GM04504 (cell line): ENCODE measurements around the gene UBE2L3.
"Not testable (repeated sequence)": the region's sequence is repeated elsewhere in the genome, so short reads cannot be mapped to it uniquely, and the experiment has no call there.

ENCODE experiments used
- DNase-seq: peaks from one replicate; pipeline ENCODE4 v3.0.0-alpha.2; 2012; ENCODE audit warnings: low read depth

Gene UBE2L3

DNA sequence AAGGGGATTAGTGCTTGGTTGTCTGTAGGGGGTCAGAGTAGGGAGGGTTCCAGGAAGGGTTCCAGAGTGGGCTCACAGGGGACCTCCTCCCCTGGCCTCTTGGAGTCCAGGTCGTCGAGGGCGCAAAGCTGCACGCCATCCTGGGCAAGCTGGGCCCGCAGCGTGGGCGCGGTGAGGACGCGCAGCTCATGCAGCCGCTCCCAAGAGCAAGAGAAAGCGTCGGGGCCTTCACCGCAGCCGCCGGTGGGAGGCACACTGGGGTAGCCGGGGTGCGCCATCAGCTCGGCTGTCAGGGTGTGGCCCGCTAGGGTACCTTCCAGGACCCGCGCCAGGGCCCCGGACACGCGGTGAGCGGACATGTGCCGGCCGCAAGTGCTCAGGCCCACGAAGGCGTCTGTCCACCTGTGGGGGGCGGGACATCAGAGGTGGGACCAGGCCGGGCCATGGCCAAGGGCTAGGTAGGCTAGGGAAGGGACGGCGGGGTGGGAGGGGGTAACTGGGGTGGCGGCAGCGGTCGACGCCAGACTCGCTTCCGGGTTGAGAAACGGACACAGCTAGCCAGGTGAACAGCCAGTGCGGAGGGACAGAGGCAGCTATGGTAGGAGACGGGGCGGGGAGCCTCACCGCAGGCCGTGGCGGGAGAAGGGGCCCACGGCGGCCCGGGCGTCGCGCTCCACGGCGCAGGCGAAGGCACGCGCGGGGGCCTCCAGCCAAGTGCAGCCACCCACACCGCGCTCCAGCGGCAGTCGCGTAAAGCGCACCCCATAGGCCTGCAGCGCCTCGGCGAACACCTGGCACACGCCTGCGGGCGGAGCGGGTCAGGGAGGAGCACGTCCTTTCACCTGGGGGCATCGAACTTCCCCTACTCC is 61.1 kb downstream of the UBE2L3 start:
- no peak for DNase-seq

- DNase-seq = peak; percentile 55
These were observed 62.0 kb downstream of the UBE2L3 start, which contains the start of gene YDJC for GRCh38 chr22:21629255-21630149. YDJC (minus strand) TSS chr22:21630022; CDS start chr22:21630014, 8 bp downstream.

DNA sequence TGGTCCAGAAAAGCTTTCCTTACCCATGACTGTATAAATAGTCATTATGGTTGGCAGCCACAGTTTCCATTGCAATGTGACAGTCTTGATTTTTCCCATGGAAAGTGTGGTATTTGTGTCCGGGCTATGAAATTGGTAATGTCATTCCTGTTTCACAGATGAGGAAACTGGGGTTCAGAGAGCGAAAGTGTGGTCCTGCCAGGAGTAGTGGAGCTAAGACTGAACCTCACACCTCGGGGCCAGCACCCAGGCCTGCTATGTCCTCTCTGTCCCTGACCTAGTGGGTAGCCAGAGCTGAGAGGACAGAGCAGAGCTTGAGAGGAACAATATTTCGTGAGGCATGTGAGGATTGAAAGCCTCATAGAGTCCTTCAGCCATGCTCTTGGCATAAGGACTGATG is 63.5 kb downstream of the UBE2L3 start:
- no peak for DNase-seq

GRCh38 chr22:21632237-21632895 is 64.9 kb downstream of the UBE2L3 start, which contains the start of gene CCDC116:
CCDC116 (plus strand) TSS chr22:21632760; CDS start chr22:21633182, 422 bp downstream.
- DNase-seq = no peak

DNA sequence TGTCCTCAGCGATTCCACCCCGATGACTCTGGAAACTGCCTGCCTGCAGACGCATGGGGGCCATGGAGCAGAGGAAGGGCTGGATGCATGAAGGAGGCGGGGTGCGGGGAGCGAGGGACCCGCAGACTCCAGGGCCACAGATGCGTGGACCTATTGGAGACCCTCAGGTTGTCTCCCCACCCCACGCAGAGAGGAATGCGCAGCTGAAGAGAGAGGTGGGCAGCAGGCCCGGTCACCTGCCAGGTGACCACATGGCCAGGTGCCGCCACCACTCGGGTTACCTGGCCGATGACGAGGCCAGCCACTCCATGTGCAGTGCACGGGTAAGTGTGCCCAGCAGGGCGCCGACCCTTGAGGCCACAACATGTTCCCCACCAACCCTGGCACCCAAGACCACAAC is 65.4 kb downstream of the UBE2L3 start:
- no peak for DNase-seq

GRCh38 chr22:21633481-21633880 is 66.0 kb downstream of the UBE2L3 start:
- no peak for DNase-seq

- no peak for DNase-seq
These were observed 66.6 kb downstream of the UBE2L3 start for GRCh38 chr22:21634081-21634480.

DNA sequence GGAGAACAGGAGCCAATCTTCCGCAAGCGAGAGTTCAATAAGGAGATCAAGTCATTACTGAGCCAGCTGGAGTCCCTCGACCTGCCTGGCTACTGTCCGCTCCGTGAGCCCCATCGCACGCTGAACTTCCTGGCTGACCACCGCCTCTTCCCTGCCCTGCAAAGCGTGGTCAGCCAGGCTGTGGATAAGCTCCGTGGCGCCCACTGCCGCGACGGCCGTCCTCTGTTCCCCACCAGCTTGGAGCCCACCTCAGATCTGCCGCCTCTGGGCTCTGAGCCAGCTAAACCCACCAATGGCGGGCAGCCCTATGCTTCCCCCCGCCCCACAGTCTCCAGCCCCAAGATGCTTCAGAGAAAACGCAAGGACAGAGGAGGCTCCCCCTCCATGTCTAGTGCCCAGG is 67.3 kb downstream of the UBE2L3 start:
- no peak for DNase-seq

GRCh38 chr22:21635771-21636510 is 68.4 kb downstream of the UBE2L3 start:
- no peak for DNase-seq

- no peak for DNase-seq
These were observed 69.2 kb downstream of the UBE2L3 start for GRCh38 chr22:21636629-21637218.

GRCh38 chr22:21637450-21637849 is 69.9 kb downstream of the UBE2L3 start:
- not testable (repeated sequence) for DNase-seq

DNA sequence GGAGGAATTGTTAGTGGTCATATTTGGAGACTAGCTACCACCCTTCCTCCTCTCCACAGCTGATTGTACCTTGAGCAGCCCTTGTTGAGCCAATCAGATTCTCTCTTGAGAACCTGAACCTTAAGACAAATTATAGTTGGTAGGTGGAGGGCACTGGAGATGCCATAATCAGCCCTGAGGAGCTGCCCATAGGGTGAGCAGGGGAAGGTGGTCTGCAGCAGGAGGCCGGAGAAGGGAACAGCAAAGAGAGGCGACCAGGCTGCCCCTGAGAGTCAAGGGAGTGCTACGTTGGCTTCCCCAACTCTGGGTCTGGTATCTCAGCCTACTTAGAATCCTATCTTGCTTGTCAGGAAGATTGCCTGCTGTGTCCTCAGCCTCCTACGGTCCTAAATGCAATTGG is 71.8 kb downstream of the UBE2L3 start:
- DNase-seq = no peak

- no peak for DNase-seq
These were observed 73.3 kb downstream of the UBE2L3 start for GRCh38 chr22:21640810-21641209.

DNA sequence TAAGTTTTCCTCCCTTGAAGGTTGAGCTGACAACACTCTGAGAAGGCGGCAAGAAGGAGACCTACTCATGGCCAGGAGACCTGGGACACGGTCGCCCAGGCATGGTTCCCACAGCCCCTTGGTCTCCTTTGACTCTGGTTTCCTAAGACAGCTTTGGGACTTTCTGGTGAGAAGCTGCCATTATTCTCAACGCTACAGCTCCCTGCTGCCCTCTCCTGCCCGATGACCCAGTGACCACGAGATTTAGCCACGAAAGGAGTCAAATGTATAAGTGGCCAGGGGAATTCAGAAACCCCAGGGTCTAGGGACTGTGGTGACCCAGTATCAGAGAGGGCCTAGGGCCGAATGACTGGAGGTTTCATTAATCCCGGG is 73.9 kb downstream of the UBE2L3 start:
- no peak for DNase-seq

GRCh38 chr22:21641789-21642583 is 74.5 kb downstream of the UBE2L3 start, which contains the start of gene SDF2L1:
SDF2L1 (plus strand) TSS chr22:21642302; CDS start chr22:21642337, 35 bp downstream.
- peak; percentile 97 for DNase-seq

GRCh38 chr22:21642584-21643448 is 75.3 kb downstream of the UBE2L3 start:
- DNase-seq = no peak

DNA sequence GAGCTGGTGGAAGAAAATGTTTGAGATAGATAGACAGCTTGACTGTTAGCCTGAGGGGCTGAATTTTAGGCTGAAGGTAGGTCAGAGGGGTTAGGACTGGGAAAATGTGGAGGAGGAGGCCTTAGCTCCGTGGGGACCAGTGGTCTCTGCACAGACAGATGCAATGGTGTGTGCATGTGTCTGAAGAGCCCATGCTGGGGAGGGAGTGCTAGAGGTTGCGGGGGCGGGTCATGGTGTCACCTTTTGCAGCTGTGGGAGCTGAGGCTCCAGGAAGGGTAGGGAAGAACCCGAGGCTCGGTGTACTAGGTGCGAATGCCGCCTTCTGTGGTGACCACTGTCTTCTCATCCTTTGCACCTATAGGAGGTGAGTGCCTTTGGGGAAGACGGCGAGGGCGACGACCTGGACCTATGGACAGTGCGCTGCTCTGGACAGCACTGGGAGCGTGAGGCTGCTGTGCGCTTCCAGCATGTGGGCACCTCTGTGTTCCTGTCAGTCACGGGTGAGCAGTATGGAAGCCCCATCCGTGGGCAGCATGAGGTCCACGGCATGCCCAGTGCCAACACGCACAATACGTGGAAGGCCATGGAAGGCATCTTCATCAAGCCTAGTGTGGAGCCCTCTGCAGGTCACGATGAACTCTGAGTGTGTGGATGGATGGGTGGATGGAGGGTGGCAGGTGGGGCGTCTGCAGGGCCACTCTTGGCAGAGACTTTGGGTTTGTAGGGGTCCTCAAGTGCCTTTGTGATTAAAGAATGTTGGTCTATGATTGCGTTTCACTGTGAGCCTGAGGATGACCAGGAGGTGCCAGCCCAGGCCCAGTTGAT is 76.2 kb downstream of the UBE2L3 start:
- no peak for DNase-seq

DNA sequence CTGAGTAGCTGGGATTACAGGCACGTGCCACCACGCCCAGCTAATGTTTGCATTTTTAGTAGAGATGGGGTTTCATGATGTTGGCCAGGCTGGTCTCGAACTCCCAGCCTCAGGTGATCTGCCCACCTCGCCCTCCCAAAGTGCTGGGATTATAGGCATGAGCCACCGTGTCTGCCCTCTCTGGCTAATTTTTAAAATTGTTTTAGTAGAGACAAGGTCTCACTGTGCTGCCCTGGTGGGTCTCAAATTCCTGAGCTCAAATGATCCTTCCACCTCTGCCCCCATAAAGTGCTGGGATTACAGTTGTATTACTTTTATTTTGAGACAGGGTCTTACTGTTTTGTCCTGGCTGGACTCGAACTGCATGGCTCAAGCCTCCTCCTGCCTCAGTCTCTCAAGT is 78.0 kb downstream of the UBE2L3 start:
- DNase-seq = not testable (repeated sequence)
